ENCODE data around the gene POLR2E. TPM values are rescaled to one million over a fixed set of nuclear protein-coding genes. Genes with fewer than 3 reads are reported as not detected.
A peak's percentile ranks its signal among the peaks of the same experiment; 100 is the strongest.

Gene POLR2E
- total RNA-seq, 1 donor from 2014 or later = 87.1 TPM

DNA sequence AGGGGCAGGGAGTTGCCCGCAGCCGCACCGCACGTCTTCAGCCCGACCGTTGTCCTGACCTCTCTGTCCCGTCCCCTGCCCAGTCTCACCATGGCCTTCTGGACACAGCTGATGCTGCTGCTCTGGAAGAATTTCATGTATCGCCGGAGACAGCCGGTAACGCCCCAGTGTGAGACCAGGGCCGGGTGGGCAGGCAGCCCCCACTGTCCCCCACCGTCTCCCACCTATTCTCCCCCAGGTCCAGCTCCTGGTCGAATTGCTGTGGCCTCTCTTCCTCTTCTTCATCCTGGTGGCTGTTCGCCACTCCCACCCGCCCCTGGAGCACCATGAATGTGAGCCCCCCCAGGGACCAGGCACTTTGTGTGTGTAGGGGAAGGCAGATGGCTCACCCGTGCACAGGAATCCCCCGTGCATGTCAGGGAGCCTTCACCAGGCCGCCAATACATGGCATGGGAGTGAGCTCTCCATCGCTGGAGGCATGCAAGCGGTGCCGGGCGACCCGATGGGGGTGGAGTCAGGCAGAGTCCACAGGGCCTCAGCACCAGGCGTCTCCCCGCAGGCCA is 53.8 kb downstream of the POLR2E start:
- no peak for FAIRE-seq
- Histone ChIP-seq H3K27me3 (ENCODE audit: control insufficient read depth, insufficient read depth, low read length) (no peaks in the 10 kb centered on the region), H3K36me3 (ENCODE audit: control insufficient read depth, insufficient read depth, low read length) (peaks cover 10% of the 10 kb centered on the region), H3K4me3 (ENCODE audit: low read depth, low read length) (no peak overlapping the region)
- TF ChIP-seq, protein P1, sequence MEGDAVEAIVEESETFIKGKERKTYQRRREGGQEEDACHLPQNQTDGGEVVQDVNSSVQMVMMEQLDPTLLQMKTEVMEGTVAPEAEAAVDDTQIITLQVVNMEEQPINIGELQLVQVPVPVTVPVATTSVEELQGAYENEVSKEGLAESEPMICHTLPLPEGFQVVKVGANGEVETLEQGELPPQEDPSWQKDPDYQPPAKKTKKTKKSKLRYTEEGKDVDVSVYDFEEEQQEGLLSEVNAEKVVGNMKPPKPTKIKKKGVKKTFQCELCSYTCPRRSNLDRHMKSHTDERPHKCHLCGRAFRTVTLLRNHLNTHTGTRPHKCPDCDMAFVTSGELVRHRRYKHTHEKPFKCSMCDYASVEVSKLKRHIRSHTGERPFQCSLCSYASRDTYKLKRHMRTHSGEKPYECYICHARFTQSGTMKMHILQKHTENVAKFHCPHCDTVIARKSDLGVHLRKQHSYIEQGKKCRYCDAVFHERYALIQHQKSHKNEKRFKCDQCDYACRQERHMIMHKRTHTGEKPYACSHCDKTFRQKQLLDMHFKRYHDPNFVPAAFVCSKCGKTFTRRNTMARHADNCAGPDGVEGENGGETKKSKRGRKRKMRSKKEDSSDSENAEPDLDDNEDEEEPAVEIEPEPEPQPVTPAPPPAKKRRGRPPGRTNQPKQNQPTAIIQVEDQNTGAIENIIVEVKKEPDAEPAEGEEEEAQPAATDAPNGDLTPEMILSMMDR (IDR thresholded peaks at IDR 0.05; ENCODE audit: insufficient read depth, low read length, severe bottlenecking) = no peak
- DNase-seq (ENCODE audit: low read depth) = no peak

DNA sequence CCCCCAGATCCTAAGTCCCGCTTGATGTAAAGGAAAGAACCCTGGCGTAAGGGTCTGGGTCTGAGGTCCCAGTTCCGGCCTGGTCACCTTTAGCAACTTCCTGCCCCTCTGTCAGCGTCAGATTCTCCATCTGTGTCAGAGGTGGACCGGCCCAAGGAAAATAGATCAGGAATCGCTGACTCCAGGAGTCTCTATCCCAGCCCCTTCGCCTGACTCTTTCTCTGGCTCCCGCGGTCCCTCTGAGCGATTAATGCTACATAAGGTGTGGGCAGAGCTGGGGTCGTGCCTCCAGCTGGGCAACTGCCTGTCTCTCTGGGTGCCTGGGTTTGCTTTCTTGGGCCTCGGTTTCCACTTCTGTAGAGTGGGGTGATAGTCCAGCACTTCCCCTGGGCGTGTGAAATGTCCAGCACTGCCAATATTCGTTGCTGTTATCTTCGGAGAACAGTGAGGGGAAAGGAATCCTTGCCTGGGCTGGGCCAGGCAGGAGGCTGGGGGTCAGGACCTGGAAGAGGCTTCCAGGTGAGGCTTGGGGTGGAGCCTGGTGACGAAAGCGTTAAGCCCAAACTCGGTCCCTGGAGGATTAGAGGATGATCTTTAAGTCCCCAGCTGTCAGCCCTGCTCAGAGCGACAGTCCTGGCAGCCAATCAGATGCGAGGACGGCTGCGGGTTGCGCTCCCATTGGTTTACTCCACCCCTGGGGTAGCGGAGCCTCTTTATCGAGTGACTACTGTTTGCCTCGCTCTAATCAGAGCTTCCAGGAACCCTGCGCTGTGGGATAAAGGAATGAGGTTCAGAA is 54.5 kb downstream of the POLR2E start:
- TF ChIP-seq, protein P1 (IDR thresholded peaks at IDR 0.05; ENCODE audit: insufficient read depth, low read length, severe bottlenecking) = no peak
- peak; percentile 60 for FAIRE-seq
- peaks cover 16% of the 10 kb centered on the region for H3K36me3 ChIP-seq (ENCODE audit: control insufficient read depth, insufficient read depth, low read length)

DNA sequence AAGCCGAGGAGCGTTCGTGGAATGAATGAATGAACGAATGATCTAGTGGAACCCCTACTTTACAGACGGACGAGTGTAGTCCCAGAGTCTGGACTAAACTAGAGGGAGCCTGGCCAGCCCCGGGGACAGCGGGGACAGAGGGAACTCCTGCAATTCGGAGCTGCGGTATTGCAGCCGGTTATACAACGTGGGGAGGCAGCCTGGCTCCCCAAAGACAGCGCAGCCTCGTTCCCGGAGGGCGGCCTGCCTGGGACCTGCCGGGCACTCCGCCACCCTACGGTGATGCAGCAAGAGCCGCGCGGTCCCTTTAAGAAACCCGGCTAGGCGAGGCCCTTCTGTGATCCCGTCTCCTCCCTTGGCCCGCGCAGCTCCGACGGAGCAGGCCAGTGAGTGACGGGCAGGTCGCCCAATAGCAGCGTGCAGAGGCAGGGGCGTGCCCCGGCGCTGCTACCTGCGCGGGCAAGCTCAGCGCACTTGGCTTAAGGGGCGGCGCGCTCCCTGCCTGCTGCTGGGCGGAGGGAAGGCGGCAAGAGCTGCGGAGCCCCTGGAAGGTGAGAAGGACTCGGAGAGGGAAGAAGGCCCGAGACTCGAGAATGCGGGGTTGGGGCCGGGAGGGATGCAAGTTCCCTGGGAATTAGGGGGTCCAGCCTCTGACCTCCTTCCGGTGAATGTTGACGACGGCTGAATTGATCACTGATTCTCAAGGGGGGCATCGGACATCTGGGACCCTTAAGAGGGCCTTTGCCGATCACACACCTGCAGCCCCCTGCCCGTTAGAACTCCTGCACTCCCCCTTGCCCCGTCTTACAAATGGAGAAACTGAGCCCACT is 55.3 kb downstream of the POLR2E start, which contains the start of gene ABCA7:
Gene ABCA7, plus strand, starts transcription at position 462 of the 830 bp plus-strand sequence. CDS start 1,255 bp downstream, outside the sequence.
- DNase-seq (ENCODE audit: low read depth) = peak; percentile 94
- peak within 1 kb of the TSS; percentile 67 for H3K4me3 ChIP-seq (ENCODE audit: low read depth, low read length)
- peaks cover 20% of the 10 kb centered on the region for H3K36me3 ChIP-seq (ENCODE audit: control insufficient read depth, insufficient read depth, low read length)
- peak; percentile 13 for FAIRE-seq
- TF ChIP-seq, protein P1 (IDR thresholded peaks at IDR 0.05; ENCODE audit: insufficient read depth, low read length, severe bottlenecking) = no peak
- H3K27me3 ChIP-seq (ENCODE audit: control insufficient read depth, insufficient read depth, low read length) = no peaks in the 10 kb centered on the region

More for the DNA sequence above, 54.5 kb downstream of the POLR2E start:
- DNase-seq (ENCODE audit: low read depth) = peak; percentile 87
- Histone ChIP-seq H3K27me3 (ENCODE audit: control insufficient read depth, insufficient read depth, low read length) (no peaks in the 10 kb centered on the region), H3K4me3 (ENCODE audit: low read depth, low read length) (peak overlapping the region; percentile 67)

DNA sequence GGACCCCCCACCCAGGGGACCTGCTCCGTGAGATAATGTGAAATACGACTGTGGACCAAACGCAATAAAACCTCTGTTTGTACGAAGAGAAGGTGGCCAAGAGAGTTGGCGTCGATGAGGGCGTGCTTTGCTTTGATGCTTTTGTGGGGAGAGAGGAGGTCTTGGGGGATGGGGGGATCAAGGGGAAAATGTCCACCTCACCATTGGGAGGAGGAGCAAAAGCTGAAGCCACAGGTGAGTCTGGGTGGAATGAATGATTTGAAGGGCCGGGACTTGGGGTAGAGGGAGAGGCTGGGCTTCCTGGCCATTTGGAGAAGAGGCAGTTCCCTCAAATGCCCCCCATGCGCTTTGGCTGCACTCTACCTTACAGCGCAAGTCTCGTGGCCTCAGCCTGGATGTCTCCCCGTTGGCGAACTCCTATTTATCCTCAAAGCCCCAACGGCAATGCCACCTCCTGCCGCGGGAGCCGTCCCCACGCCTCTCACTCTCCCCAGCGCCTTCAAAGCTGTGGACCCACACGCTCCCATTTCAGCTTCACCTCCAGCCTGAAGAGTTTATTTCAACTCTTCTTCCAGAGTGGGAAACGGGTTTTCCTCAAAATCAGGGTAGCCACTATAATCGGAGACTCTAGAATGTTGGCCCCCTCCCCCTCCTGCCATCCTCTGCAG is 56.1 kb downstream of the POLR2E start:
- Histone ChIP-seq H3K27me3 (ENCODE audit: control insufficient read depth, insufficient read depth, low read length) (no peaks in the 10 kb centered on the region), H3K36me3 (ENCODE audit: control insufficient read depth, insufficient read depth, low read length) (peaks cover 20% of the 10 kb centered on the region), H3K4me3 (ENCODE audit: low read depth, low read length) (no peak overlapping the region)
- TF ChIP-seq, protein P1 (IDR thresholded peaks at IDR 0.05; ENCODE audit: insufficient read depth, low read length, severe bottlenecking) = no peak
- FAIRE-seq = no peak
- no peak for DNase-seq (ENCODE audit: low read depth)

DNA sequence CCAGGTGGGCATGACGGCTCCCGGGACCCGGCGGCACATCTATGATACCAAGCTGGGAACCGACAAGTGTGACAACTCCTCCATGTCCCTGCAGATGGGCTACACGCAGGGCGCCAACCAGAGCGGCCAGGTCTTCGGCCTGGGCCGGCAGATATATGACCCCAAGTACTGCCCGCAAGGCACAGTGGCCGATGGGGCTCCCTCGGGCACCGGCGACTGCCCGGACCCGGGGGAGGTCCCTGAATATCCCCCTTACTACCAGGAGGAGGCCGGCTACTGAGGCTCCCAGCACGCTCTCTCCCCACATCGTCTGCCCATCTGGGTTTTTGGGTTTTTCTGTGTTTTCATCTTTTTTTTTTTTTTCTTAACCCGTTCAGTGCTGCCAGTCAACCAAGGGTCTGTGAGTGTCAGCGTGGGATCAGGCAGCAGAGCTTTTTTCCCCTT is 57.5 kb downstream of the POLR2E start:
- Histone ChIP-seq H3K27me3 (ENCODE audit: control insufficient read depth, insufficient read depth, low read length) (no peaks in the 10 kb centered on the region), H3K4me3 (ENCODE audit: low read depth, low read length) (no peak overlapping the region), H3K36me3 (ENCODE audit: control insufficient read depth, insufficient read depth, low read length) (peaks cover 20% of the 10 kb centered on the region)
- FAIRE-seq = no peak
- TF ChIP-seq, protein P1 (IDR thresholded peaks at IDR 0.05; ENCODE audit: insufficient read depth, low read length, severe bottlenecking) = no peak
- no peak for DNase-seq (ENCODE audit: low read depth)
